Pancreas (tissue), 10 donors: Measurements from ENCODE around the gene CARS2. TPM values are rescaled to one million over a fixed set of nuclear protein-coding genes. Genes with fewer than 3 reads are reported as not detected.

Source experiments
- ATAC-seq, 4 donors: fragments of 200-7000 bp; cut with Tn5 transposase; one replicate each; pipeline versions ENCODE4 v1.8.0 to v1.9.1; 2020; ENCODE audit warnings: mild to moderate bottlenecking in 4 of 4, moderate library complexity in 4 of 4
- DNase-seq, 6 donors: peaks; one replicate each; pipeline ENCODE4 v3.0.0-alpha.2; 2020
- FAIRE-seq: peaks from 2 replicates; lab custom pipeline; 2012; peaks lifted over from hg19 to GRCh38; lab: Jason Lieb, UNC
- H3K27ac ChIP-seq, 4 donors: fragments of 200-600 bp; sonication (generic); 1 replicate in 3 of 4; 2 replicates in 1 of 4; pipeline versions ENCODE4 v1.5.0 to v1.8.0; 2020
- H3K27me3 ChIP-seq, 4 donors: fragments of 200-600 bp; one replicate each; pipeline ENCODE4 v1.8.0; 2021
- H3K36me3 ChIP-seq, 3 donors: fragments of 200-600 bp; sonication (generic) in 1 of 3; one replicate each; pipeline versions ENCODE4 v1.5.0 to v1.8.0; 2020 to 2021
- H3K4me1 ChIP-seq, 3 donors: fragments of 200-600 bp; one replicate each; pipeline ENCODE4 v1.8.0; 2021
- H3K4me3 ChIP-seq, 4 donors: fragments of 200-600 bp; sonication (generic) in 2 of 4; one replicate each; pipeline versions ENCODE4 v1.5.0 to v1.8.0; 2020 to 2021
- H3K9me3 ChIP-seq, 4 donors: fragments of 200-600 bp; one replicate each; pipeline ENCODE4 v1.8.0; 2021
- WGBS, 2 donors: extraction: QIAGEN DNeasy Blood & Tissue Kit; methylation state at CpG; one replicate each; pipeline ENCODE4 v1.1.7; 2013; 5-methylcytosine and 5-hydroxymethylcytosine counted together
- intact Hi-C, 3 donors: fragments of 100-400 bp; cut with DNase I; formaldehyde crosslinking; loops; one replicate each; pipeline versions ENCODE4 v1.11.1 to v1.14.2; 2022
- polyA plus RNA-seq, 2 donors: library from polyadenylated mRNA; stranded (reverse); fragments of 200-250 nt; gene quantifications; one replicate each; pipeline ENCODE4 v1.2.3, GENCODE V29; 2013
- total RNA-seq, 6 donors: library from RNA; stranded (reverse); fragmentation: NEBNext Ultra II Directional in 4 of 6; extraction: Animal tissue kit (Norgen Biotek cat#: 25700) in 4 of 6; gene quantifications; one replicate each; pipeline versions ENCODE4 v1.2.1 to v1.2.4, GENCODE V29; 2021 to 2023
- TF ChIP-seq, protein P1 (sequence below), 4 donors: fragments of 200-600 bp; sonication (generic) in 3 of 4; IDR thresholded peaks; one replicate each; pipeline versions ENCODE4 v1.5.0 to v1.8.0; 2021; ENCODE audit warnings: antibody characterized with exemption in 4 of 4
- donor health status: healthy with polysubstance abuse.
- donor health status: DM: no; HTN: no; CAD: no; lungs with moderate emphysema.
- donor health status: DM: no; HTN: no; CAD: no.
- donor health status: control.
- donor health status: control.
- donor health status: Bipolar disorder and iron deficiency.
- donor health status: DM: yes; HTN: yes; CAD: no.
- donor health status: DM: no; HTN: no; CAD: no.
- donor health status: DM: no; HTN: no; CAD: no.
- donor health status: DM: yes; HTN: yes; CAD: no.

Gene CARS2
- total and polyA plus RNA-seq, 8 donors = 18.2 to 98.7 (median 23.7) TPM

DNA sequence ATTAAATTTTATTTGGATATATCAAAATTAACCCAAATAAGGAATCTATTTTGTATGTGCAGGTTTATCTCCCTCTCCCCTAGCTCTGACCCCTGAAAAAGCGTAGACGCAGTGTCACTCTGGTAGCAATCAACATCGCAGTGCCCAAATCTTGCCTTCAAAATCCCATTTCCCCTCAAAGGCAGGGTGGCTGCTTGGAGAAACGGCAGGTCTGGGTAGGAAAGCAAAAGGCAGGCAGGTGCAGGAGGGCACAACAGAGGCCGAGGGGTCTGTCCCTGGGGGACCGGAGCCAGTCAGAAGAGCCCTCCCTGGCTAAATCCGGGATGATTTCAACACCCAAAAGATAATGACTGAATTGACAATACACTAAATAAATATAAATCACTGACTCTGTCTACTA lies 48.7 kb downstream of the CARS2 start:
- no peak for DNase-seq
- H3K9me3 ChIP-seq = no peaks in the 10 kb centered on the region
- no peak overlapping the region for H3K4me3 ChIP-seq
- H3K27me3 ChIP-seq = no peaks in the 10 kb centered on the region
- peaks cover 0 to 16% (median 0%) of the 10 kb centered on the region in 3 donors for H3K36me3 ChIP-seq
- H3K4me1 ChIP-seq = no peaks in the 10 kb centered on the region
- TF ChIP-seq, protein P1, sequence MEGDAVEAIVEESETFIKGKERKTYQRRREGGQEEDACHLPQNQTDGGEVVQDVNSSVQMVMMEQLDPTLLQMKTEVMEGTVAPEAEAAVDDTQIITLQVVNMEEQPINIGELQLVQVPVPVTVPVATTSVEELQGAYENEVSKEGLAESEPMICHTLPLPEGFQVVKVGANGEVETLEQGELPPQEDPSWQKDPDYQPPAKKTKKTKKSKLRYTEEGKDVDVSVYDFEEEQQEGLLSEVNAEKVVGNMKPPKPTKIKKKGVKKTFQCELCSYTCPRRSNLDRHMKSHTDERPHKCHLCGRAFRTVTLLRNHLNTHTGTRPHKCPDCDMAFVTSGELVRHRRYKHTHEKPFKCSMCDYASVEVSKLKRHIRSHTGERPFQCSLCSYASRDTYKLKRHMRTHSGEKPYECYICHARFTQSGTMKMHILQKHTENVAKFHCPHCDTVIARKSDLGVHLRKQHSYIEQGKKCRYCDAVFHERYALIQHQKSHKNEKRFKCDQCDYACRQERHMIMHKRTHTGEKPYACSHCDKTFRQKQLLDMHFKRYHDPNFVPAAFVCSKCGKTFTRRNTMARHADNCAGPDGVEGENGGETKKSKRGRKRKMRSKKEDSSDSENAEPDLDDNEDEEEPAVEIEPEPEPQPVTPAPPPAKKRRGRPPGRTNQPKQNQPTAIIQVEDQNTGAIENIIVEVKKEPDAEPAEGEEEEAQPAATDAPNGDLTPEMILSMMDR (IDR thresholded peaks at IDR 0.05) = no peak
- H3K27ac ChIP-seq = no peak overlapping the region
- no peak for ATAC-seq
- no peak for FAIRE-seq
- WGBS, 2 donors = 94 to 95% methylated on average over 7 of the region's 7 CpGs
- intact Hi-C loops = no loop called here

DNA sequence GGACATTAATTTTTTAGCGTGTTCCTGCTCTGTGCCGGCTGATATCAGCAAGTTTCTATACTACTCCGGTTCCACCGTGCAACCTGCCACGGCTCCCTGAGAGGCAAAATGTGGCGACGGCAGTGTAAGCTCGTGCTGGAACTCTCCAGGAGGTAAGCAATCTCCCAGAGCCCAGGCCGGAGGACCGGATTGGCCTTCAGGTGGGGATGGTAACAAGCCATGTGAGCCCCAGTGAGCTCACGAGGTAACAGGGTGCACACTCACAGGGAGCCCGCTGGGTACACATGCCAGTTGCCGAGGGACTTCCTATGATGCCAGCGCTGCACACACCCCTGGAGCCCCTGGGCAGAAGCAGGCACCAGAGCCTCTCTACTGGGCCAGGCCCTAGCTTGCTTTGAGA lies 52.1 kb downstream of the CARS2 start:
- H3K4me3 ChIP-seq = no peak overlapping the region
- intact Hi-C loops = no loop called here
- ATAC-seq (no peak), DNase-seq (no peak), FAIRE-seq (no peak)
- TF ChIP-seq, protein P1 (IDR thresholded peaks at IDR 0.05) = no peak
- peaks cover 0 to 18% (median 0%) of the 10 kb centered on the region in 3 donors for H3K36me3 ChIP-seq
- no peaks in the 10 kb centered on the region for H3K4me1 ChIP-seq
- 94 to 98% methylated on average over 14 of the region's 14 CpGs for WGBS, 2 donors
- H3K9me3 ChIP-seq = no peaks in the 10 kb centered on the region
- H3K27me3 ChIP-seq = no peaks in the 10 kb centered on the region
- H3K27ac ChIP-seq = no peak overlapping the region

DNA sequence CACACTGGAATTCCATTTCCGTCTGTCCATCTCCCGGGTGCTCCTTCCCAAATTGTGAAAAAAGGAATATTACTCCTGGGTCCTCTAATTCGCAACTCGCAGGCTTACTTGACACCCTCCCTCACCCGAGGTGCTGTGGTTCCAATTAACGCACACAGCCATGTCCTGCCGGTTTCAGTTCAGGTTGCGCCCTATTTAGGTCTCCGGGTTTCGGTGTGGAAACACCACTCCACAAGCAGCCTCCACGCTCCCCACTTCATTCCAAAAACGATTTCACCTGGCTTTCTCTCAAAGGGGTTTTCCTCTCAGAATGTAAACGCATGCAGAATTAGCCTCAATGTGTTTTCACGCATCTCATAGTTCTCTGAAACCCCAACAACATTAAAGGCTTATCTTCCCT lies 52.6 kb downstream of the CARS2 start:
- intact Hi-C loops = no loop called here
- 83 to 88% methylated on average over 14 of the region's 14 CpGs for WGBS, 2 donors
- no peak overlapping the region for H3K4me3 ChIP-seq
- no peak overlapping the region for H3K27ac ChIP-seq
- no peaks in the 10 kb centered on the region for H3K27me3 ChIP-seq
- peaks cover 0 to 18% (median 0%) of the 10 kb centered on the region in 3 donors for H3K36me3 ChIP-seq
- H3K4me1 ChIP-seq = no peaks in the 10 kb centered on the region
- ATAC-seq (no peak), FAIRE-seq (no peak), DNase-seq (no peak)
- H3K9me3 ChIP-seq = no peaks in the 10 kb centered on the region
- TF ChIP-seq, protein P1 (IDR thresholded peaks at IDR 0.05) = no peak

DNA sequence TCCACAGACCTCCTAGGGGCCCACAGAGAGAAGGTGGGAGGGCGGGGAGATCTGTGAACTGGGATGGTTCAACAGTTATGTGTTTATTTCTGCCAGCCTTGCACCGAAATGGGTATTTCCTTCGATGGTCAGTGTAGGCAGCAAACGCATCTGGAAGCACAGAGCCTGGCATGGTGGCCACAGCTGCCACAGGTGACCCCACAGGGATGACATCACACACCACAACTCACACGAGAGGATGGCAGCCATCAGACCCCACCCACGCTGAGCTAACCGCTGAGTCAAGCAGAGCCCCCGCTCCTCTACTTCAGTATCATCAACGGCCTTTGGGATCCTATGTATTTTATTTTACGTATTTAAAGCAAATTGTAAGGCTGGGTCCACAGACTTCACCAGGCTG lies 53.2 kb downstream of the CARS2 start:
- WGBS, 2 donors = 83 to 89% methylated on average over 10 of the region's 10 CpGs

GRCh38 chr13:110652231-110652730 lies 53.6 kb downstream of the CARS2 start:
- DNase-seq (no peak), ATAC-seq (no peak), FAIRE-seq (no peak)
- WGBS, 2 donors = 89 to 92% methylated on average over 10 of the region's 10 CpGs
- no peaks in the 10 kb centered on the region for H3K4me1 ChIP-seq
- H3K9me3 ChIP-seq = no peaks in the 10 kb centered on the region
- H3K27ac ChIP-seq = no peak overlapping the region
- H3K27me3 ChIP-seq = no peaks in the 10 kb centered on the region
- TF ChIP-seq, protein P1 (IDR thresholded peaks at IDR 0.05) = no peak
- H3K36me3 ChIP-seq = peaks cover 0 to 18% (median 0%) of the 10 kb centered on the region in 3 donors
- H3K4me3 ChIP-seq = no peak overlapping the region
- intact Hi-C loops = no loop called here

More for the DNA sequence above, 53.2 kb downstream of the CARS2 start:
- Histone ChIP-seq H3K4me1 (no peaks in the 10 kb centered on the region), H3K27me3 (no peaks in the 10 kb centered on the region), H3K4me3 (no peak overlapping the region), H3K27ac (no peak overlapping the region), H3K9me3 (no peaks in the 10 kb centered on the region), H3K36me3 (peaks cover 0 to 18% (median 0%) of the 10 kb centered on the region in 3 donors)
- TF ChIP-seq, protein P1 (IDR thresholded peaks at IDR 0.05) = no peak
- intact Hi-C loops = no loop called here
- ATAC-seq = no peak
- FAIRE-seq = no peak
- no peak for DNase-seq
